GM18868 (cell line): ENCODE measurements around the gene PANK4.

ENCODE experiments used
- ATAC-seq: cut with Tn5 transposase; IDR thresholded peaks from one replicate; pipeline ENCODE4 v1.9.1; 2021; ENCODE audit warnings: mild to moderate bottlenecking, moderate library complexity; ENCODE audit not compliant: unreplicated experiment

The PANK4 gene

DNA sequence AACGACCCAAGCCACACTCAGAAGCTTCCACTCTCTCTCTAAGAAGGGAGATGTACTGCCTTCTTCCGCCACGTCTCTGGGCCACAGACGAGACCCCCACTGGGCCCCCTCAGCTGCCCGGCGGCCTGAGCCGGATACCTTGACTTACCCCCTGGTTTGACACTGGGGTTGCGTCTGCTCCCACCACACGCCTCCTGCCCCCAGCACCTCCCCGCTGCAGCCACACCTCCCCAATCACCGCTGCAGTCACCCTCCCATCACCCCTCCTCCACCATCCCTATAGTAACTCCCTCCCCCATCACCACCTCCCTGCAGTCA is 10.7 kb downstream of the PANK4 start:
- ATAC-seq: no peak

GRCh38 chr1:2514863-2515762 is 11.3 kb downstream of the PANK4 start:
- no peak for ATAC-seq

DNA sequence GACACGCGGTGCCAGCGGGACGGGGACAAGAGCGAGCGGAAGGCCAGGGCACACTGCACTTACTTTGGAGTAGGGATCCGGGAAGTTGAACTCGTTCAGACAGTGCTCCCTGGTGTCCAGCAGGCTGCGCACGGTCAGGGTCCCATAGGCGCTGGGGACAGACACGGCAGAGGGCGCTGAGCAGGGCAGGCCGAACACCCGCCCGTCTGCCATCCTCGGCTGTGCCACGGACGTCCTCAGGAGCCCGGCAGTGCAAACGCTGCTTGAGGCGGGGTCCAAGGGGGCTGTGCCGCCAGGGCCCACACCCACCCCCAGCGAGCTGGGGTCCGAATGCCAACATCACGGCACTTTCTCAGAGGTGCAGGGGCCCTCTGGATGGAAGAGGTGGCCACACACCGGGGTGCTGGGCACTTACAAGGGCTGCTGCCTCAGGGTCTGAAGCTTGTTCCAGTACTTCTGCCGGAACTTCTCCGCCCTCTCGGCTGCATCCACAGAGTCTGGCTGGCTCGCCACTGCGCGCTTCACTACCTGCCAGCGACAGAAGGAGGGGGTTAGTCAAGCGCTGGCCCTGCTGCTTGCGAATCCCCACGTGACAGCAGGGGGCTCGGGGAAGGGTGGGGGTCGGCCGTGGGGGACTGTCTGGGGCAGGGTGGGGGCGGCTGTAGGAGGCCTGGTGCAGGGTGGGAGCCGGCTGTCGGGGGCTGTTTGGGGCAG is 12.3 kb downstream of the PANK4 start:
- ATAC-seq: no peak

DNA sequence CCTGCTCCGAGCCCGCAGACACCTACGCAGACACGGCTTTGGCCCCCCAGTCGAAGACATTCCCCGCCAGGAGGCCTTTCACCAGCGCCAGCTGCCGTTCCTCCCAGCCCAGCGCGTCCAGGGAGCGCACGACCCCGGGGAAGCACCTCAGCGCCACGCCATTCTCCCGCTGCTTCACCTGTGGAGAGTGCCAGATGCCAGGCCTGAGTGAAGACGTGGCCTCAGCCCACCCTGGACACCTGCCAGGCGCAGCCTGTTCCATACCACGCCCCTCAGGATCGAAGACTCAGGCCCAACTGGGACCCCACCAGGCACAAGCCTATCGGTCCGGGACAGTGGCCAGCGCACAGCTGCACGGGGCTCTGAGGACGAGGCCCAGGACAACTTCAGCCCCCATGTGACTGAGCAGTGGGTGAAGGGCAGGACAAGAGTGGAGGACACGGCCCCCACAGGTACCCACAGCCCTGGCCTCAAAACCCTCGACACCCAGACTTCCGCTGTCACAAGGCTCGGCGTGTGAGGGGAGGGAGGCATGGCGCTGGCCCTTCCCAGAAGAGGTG is 13.5 kb downstream of the PANK4 start:
- ATAC-seq: no peak

DNA sequence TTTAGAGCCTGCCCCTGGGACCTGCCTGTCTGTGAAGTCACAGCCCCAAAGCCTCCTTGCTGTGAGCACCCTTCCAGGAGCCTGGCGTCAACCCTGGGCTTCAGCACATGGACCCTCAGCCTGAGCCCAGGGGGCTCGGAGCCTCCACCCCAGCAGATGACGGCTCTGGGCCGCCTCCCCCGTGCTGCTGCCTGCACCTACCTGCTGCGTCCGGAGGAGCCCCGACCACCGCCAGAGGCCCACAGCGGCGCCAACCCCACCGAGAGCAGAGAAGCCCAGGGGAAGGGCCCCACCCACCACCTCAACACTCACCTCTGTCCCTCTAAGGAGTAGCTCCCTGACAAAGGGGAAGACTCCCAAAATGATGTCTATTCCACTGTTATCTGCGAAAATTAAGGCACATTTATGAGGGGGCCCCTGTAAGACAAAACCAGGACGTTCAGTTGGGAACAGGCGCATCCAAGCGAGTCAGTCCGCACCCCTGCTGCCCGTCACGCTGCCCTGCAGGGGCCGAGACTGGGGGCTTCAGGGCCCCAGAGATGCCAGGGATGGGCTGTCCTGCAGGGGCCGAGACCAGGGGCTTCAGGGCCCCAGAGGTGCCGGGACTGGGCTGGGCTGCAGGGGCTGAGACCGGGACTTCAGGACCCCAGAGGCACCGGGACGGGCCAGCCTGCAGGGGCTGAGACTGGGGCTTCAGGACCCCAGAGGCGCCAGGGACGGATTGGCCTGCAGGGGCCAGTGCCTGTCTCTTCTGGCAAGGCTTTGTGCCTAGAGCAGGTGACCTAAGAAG is 15.8 kb downstream of the PANK4 start:
- ATAC-seq: no peak

DNA sequence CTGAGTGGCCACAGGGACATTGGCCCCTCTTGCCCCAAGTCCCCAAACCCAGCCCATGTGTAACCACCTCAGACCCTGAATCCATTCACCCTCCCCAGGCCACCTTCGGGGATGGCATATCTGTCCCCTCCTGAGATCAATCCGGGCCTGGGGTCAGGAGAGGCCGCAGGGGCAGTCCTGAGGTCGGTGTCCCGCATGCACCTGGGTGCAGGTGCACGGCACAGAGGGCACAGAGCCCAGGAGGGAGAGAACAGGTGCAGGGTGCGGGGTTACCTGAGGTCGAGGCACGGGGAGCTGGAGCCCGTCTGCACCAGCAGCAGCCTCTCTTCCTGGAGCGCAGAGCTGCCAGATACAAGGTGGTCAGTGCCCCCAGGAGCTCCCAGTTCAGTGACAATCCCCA is 16.8 kb downstream of the PANK4 start:
- no peak for ATAC-seq

- ATAC-seq: no peak
Observed at GRCh38 chr1:2508751-2509150, 17.6 kb downstream of the PANK4 start.

DNA sequence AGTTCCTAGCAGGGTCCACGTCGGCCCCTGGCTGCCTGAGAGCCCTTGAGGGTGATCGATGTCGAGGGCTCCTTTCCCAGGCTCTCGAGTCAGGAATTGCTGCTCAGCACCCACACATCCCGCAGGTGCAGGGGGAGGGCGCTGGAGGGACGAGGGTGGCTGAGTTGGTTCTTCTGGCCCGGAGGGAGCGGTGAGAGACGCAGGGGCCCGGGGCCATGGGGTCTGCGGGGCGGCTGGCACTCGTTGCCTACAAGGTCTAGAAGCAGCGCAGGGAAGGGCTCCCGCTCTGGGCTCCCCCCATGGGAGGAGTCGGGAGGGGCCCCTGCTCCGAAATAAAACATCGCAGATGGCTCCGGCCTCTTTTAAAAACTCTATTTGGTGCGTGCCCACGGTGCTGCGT is 18.2 kb downstream of the PANK4 start:
- no peak for ATAC-seq

GRCh38 chr1:2507744-2508155 is 18.6 kb downstream of the PANK4 start:
- no peak for ATAC-seq

- no peak for ATAC-seq
Observed at GRCh38 chr1:2506901-2507565, 19.4 kb downstream of the PANK4 start.

GRCh38 chr1:2506007-2506860 is 20.2 kb downstream of the PANK4 start:
- no peak for ATAC-seq

DNA sequence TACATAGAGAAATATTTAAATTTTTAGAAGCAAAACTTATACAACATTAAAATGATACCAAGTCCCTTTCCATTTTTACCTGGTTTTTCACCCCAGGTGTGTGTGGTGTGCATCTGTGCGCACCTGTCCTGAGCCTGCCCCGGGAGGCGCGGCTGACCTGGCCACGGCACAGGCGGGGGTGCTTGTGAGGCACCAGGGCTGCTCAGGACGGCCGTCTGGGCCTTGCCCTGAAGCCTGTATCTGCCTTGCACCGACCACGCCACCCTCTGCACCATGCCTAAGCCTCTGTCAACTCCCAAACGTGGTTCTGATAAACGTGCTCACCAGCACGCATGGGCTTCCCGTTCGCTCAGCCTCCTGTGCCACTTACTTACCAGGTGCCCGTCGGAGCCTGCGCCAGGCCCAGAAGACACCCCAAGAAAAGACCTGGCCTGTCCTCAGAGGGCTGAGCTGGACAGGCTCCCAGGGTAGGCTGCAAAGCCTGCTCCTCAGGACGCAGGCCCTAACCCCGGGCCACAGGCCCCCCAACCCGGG is 20.9 kb downstream of the PANK4 start:
- no peak for ATAC-seq

DNA sequence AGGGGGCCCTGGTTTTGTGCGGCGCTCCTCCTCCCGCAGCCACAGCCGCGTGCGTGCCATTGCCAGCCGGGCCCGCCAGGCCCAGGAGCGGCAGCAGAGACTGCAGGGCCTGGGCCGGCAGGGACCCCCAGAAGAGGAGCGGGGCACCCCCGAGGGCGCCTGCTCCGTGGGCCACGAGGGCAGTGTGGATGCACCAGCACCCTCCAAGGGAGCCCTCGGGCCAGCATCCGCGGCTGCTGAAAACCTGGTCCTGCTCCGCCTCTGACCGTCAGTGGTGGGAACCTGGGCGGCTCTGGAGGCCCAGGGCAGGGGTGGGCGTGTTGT is 21.5 kb downstream of the PANK4 start:
- ATAC-seq: no peak

DNA sequence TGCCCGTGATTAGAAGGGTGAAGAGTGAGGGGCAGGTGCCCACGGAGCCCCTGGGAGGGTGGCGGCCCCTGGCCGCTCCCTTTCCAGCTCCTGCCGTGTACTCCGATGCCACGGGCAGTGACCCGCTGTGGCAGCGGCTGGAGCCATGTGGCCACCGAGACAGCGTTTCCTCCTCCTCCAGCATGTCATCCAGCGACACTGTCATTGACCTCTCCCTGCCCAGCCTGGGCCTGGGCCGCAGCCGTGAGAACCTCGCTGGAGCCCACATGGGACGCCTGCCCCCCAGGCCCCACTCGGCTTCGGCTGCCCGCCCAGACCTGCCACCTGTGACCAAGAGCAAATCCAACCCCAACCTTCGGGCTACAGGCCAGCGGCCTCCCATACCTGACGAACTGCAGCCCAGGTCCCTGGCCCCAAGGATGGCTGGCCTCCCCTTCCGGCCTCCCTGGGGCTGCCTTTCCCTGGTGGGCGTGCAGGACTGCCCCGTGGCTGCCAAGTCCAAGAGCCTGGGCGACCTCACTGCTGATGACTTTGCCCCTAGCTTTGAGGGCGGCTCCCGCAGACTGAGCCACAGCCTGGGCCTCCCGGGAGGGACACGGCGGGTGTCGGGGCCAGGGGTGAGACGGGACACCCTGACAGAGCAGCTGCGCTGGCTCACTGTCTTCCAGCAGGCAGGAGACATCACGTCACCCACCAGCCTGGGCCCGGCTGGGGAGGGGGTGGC is 22.0 kb downstream of the PANK4 start:
- no peak for ATAC-seq

- ATAC-seq: no peak
Observed at GRCh38 chr1:2503554-2504224, 22.7 kb downstream of the PANK4 start.

- ATAC-seq: no peak
Observed at GRCh38 chr1:2502661-2503553, 23.5 kb downstream of the PANK4 start.

GRCh38 chr1:2502210-2502609 is 24.2 kb downstream of the PANK4 start:
- ATAC-seq: no peak

- ATAC-seq: no peak
Observed at GRCh38 chr1:2501820-2502119, 24.6 kb downstream of the PANK4 start.
